Measurements from ENCODE around the gene PREX1. TPM values are rescaled to one million over a fixed set of nuclear protein-coding genes. Genes with fewer than 3 reads are reported as not detected.

PREX1 gene
- total RNA-seq, 1 experiment from 2014 or later, result 20.0 TPM

DNA sequence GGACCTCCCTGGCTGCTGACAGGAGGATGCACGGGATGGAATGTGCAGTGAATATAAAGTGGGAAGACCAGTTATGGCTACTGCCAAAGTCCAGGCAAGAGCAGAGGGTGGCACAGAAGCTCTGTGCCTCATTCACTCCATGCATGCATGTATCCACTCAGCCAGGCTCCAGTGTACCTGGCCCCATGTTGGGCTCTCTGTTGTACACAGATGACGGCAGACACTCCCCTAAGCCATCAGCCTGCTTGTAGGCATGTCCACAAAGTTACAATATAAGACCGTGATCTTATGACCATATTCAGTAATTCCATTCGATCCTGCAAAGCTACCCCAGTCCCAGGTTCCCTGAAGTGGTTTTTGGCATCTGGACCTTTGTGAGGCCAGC is 116.8 kb downstream of the PREX1 start:
- ChIA-PET CTCF (no interaction called here), POLR2A (no interaction called here)
- H3K4me3 ChIP-seq (ENCODE audit: low read depth in 2 of 2, low read length in 2 of 2), result no peak overlapping the region
- no peak for TF ChIP-seq POLR2AphosphoS5 (IDR thresholded peaks at IDR 0.05; ENCODE audit: low read depth, low read length)
- TF ChIP-seq, protein P1, sequence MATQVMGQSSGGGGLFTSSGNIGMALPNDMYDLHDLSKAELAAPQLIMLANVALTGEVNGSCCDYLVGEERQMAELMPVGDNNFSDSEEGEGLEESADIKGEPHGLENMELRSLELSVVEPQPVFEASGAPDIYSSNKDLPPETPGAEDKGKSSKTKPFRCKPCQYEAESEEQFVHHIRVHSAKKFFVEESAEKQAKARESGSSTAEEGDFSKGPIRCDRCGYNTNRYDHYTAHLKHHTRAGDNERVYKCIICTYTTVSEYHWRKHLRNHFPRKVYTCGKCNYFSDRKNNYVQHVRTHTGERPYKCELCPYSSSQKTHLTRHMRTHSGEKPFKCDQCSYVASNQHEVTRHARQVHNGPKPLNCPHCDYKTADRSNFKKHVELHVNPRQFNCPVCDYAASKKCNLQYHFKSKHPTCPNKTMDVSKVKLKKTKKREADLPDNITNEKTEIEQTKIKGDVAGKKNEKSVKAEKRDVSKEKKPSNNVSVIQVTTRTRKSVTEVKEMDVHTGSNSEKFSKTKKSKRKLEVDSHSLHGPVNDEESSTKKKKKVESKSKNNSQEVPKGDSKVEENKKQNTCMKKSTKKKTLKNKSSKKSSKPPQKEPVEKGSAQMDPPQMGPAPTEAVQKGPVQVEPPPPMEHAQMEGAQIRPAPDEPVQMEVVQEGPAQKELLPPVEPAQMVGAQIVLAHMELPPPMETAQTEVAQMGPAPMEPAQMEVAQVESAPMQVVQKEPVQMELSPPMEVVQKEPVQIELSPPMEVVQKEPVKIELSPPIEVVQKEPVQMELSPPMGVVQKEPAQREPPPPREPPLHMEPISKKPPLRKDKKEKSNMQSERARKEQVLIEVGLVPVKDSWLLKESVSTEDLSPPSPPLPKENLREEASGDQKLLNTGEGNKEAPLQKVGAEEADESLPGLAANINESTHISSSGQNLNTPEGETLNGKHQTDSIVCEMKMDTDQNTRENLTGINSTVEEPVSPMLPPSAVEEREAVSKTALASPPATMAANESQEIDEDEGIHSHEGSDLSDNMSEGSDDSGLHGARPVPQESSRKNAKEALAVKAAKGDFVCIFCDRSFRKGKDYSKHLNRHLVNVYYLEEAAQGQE (IDR thresholded peaks at IDR 0.05; ENCODE audit: insufficient read depth in 1 of 2, low read depth in 2 of 2, low read length in 1 of 2), result no peak
- TF ChIP-seq SIN3A (IDR thresholded peaks at IDR 0.05; ENCODE audit: borderline replicate concordance, insufficient read depth, low read depth, low read length), result no peak
- TF ChIP-seq, protein P2, sequence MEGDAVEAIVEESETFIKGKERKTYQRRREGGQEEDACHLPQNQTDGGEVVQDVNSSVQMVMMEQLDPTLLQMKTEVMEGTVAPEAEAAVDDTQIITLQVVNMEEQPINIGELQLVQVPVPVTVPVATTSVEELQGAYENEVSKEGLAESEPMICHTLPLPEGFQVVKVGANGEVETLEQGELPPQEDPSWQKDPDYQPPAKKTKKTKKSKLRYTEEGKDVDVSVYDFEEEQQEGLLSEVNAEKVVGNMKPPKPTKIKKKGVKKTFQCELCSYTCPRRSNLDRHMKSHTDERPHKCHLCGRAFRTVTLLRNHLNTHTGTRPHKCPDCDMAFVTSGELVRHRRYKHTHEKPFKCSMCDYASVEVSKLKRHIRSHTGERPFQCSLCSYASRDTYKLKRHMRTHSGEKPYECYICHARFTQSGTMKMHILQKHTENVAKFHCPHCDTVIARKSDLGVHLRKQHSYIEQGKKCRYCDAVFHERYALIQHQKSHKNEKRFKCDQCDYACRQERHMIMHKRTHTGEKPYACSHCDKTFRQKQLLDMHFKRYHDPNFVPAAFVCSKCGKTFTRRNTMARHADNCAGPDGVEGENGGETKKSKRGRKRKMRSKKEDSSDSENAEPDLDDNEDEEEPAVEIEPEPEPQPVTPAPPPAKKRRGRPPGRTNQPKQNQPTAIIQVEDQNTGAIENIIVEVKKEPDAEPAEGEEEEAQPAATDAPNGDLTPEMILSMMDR (IDR thresholded peaks at IDR 0.05), result no peak
- no peak for TF ChIP-seq TCF7L2 (IDR thresholded peaks at IDR 0.05; ENCODE audit: low read depth, low read length)
- ATAC-seq (no peak), DNase-seq (ENCODE audit: low read depth, low spot score) (no peak)
- H3K9me3 ChIP-seq (ENCODE audit: control insufficient read depth, insufficient read depth, low read depth, low read length), result no peaks in the 10 kb centered on the region
- BruUV-seq (replicated peaks), result no TSS peak
- H3K4me1 ChIP-seq (ENCODE audit: control insufficient read depth, insufficient read depth, low read length), result no peaks in the 10 kb centered on the region
- intact Hi-C loops (cut with micrococcal nuclease; ENCODE audit: unreplicated experiment) (no loop called here), in situ Hi-C loops (cut with HindIII; ENCODE audit: low pct_unique_long_range_greater_than_20kb, low sequenced_read_pairs) (no loop called here)
- no peak overlapping the region for H3K27ac ChIP-seq (ENCODE audit: low read length)
- H3K36me3 ChIP-seq (ENCODE audit: control insufficient read depth, insufficient read depth, low read length), result no peaks in the 10 kb centered on the region
- H3K27me3 ChIP-seq (ENCODE audit: control insufficient read depth, insufficient read depth, low read length), result no peaks in the 10 kb centered on the region

DNA sequence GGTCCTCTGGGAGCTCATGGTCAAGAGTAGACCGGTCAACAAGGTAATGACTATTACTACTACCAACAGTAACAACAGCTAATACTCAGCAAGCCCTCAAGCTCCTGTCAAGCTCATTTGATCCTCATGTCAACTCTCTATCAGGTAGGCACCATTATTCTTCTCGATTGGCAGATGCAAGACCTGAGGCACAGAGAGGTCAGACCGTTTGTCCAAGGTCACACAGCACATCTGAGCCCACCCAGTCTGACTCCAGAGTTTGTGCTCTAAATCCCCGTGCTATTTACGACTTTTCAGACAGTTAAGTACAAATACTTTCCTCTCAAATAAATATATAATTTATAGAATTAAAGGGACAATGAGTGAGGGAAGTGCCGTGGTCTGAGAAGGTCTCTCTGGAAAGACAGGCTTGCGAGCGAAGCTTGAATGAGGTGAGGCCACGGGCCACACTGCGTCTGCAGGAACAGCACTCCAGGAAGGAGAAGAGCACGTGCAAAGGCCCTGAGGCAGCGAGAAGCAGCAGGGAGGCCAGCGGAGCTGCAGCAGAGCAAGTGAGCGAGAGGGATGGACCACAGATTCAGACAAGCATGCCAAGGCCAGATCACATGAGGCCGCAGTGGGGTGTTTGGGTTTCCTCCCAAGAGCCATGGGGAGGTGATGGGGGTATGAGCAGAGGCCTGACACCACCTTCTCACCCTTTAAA is 117.3 kb downstream of the PREX1 start:
- H3K4me3 ChIP-seq (ENCODE audit: low read depth in 2 of 2, low read length in 2 of 2), result no peak overlapping the region
- CTCF ChIA-PET, result no interaction called here
- no peaks in the 10 kb centered on the region for H3K4me1 ChIP-seq (ENCODE audit: control insufficient read depth, insufficient read depth, low read length)
- DNase-seq (ENCODE audit: low read depth, low spot score) (no peak), ATAC-seq (no peak)
- TF ChIP-seq TCF7L2 (IDR thresholded peaks at IDR 0.05; ENCODE audit: low read depth, low read length) (no peak), SIN3A (IDR thresholded peaks at IDR 0.05; ENCODE audit: borderline replicate concordance, insufficient read depth, low read depth, low read length) (no peak)
- H3K9me3 ChIP-seq (ENCODE audit: control insufficient read depth, insufficient read depth, low read depth, low read length), result no peaks in the 10 kb centered on the region
- no TSS peak for BruUV-seq (replicated peaks)
- H3K36me3 ChIP-seq (ENCODE audit: control insufficient read depth, insufficient read depth, low read length), result no peaks in the 10 kb centered on the region
- intact Hi-C loops (cut with micrococcal nuclease; ENCODE audit: unreplicated experiment), result no loop called here
- H3K27me3 ChIP-seq (ENCODE audit: control insufficient read depth, insufficient read depth, low read length), result no peaks in the 10 kb centered on the region
- POLR2A ChIA-PET, result no interaction called here
- in situ Hi-C loops (cut with HindIII; ENCODE audit: low pct_unique_long_range_greater_than_20kb, low sequenced_read_pairs), result no loop called here
- H3K27ac ChIP-seq (ENCODE audit: low read length), result no peak overlapping the region

DNA sequence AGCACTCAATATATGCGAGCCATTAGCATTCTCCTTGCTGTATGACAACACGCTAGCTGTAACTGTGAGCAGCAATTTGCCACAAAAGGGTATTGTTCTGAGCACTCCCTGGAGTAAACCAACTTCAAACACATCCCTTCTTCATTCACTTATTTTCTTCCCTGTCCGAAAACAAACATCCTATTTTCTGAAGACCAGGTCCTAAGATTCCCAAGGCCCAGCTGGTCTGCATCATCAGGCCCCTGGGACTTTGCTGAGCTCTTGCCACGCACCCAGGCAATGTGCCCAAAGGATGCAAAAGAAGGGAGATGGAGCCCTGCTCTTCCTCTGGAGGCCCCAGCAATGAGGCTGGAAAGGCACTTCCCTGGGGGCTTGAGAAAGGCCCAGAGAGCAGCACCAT is 118.1 kb downstream of the PREX1 start:
- no peak for ATAC-seq

More for the DNA sequence above, 118.1 kb downstream of the PREX1 start:
- H3K27me3 ChIP-seq (ENCODE audit: control insufficient read depth, insufficient read depth, low read length), result no peaks in the 10 kb centered on the region
- in situ Hi-C loops (cut with HindIII; ENCODE audit: low pct_unique_long_range_greater_than_20kb, low sequenced_read_pairs), result no loop called here
- ChIA-PET CTCF (no interaction called here), POLR2A (no interaction called here)
- TF ChIP-seq SIN3A (IDR thresholded peaks at IDR 0.05; ENCODE audit: borderline replicate concordance, insufficient read depth, low read depth, low read length), result no peak
- no peak for TF ChIP-seq POLR2AphosphoS5 (IDR thresholded peaks at IDR 0.05; ENCODE audit: low read depth, low read length)
- TF ChIP-seq, protein P2 (IDR thresholded peaks at IDR 0.05), result no peak
- TF ChIP-seq TCF7L2 (IDR thresholded peaks at IDR 0.05; ENCODE audit: low read depth, low read length), result no peak
- TF ChIP-seq, protein P1 (IDR thresholded peaks at IDR 0.05; ENCODE audit: insufficient read depth in 1 of 2, low read depth in 2 of 2, low read length in 1 of 2), result no peak
- no peak for DNase-seq (ENCODE audit: low read depth, low spot score)
- no peaks in the 10 kb centered on the region for H3K9me3 ChIP-seq (ENCODE audit: control insufficient read depth, insufficient read depth, low read depth, low read length)
- intact Hi-C loops (cut with micrococcal nuclease; ENCODE audit: unreplicated experiment), result no loop called here
- no peaks in the 10 kb centered on the region for H3K36me3 ChIP-seq (ENCODE audit: control insufficient read depth, insufficient read depth, low read length)
- no peak overlapping the region for H3K27ac ChIP-seq (ENCODE audit: low read length)
- BruUV-seq (replicated peaks), result no TSS peak
- no peak overlapping the region for H3K4me3 ChIP-seq (ENCODE audit: low read depth in 2 of 2, low read length in 2 of 2)
- H3K4me1 ChIP-seq (ENCODE audit: control insufficient read depth, insufficient read depth, low read length), result no peaks in the 10 kb centered on the region

Data from Panc1 (cell line).